Endometrial microvascular endothelial cells (primary cell): ENCODE measurements around the gene SPOCK1. TPM values are rescaled to one million over a fixed set of nuclear protein-coding genes. Genes with fewer than 3 reads are reported as not detected.

Experiments
- in situ Hi-C: cut with HindIII; loops from 2 replicates; pipeline ENCODE4 v1.10.0; 2017; ENCODE audit warnings: low sequenced_read_pairs, low pct_unique_long_range_greater_than_20kb; ENCODE audit errors: inconsistent ontology term
- total RNA-seq: library from RNA; depleted of rRNA; stranded (reverse); fragments of >200 nt; gene quantifications from one replicate; pipeline ENCODE4 v1.2.3, GENCODE V29; 2015; ENCODE audit errors: inconsistent ontology term

Gene SPOCK1
- total RNA-seq, 1 donor from 2014 or later: 8.7 TPM

DNA sequence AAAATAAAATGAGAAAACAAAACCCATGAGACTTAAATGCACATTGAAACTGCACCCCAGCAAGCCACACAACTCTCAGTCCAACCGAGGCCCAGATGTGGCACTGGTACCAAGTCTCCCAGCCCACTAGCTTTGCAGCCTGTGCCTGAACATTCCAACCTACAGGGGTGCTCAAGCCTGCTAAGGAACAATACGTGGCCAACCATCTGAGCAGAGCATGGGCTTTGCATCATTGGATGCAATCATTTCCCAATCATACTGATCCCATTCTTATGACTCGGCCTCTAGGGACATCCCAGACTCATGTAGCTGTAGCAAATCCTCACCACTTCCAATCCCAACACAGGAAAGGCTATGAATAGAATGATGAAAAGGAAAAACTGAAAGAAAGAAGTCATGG lies 297.2 kb downstream of the SPOCK1 start:
- in situ Hi-C loops: no loop called here

DNA sequence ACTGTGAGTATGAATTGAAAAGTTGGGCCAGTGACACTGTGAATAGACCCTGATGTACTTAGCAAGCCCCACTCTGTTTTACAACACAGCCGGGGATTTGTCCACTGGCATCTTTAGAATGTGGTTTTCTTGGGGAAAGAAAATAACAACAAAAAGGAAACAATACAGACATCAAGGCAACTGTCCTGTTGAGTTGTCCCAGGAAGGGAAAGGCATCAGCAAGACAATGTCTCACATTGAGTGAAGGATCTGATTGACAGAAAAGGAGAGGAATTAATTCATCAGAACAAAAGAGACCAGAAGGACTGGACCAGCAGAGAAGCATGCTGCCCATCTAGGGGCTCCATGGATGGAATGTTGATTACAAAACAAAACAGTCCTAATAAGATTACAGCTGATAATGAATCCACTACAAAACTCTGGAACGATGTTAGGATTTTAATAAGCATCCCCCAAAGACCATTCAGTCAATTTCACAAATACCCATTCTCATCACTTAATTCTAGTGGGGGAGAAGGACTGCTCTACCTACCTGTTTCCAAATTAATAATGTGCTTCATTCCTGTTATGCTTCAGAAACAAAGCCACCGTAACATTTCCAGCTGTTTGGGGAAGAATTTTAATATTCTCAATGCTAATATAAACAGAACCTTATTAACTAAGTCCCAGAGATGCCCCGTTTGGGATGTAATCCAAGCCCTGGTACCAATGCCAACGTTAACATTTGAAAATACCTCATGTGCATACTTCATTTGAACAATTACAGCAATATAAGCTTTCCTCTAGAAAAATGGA lies 298.0 kb downstream of the SPOCK1 start:
- in situ Hi-C loops: no loop called here

DNA sequence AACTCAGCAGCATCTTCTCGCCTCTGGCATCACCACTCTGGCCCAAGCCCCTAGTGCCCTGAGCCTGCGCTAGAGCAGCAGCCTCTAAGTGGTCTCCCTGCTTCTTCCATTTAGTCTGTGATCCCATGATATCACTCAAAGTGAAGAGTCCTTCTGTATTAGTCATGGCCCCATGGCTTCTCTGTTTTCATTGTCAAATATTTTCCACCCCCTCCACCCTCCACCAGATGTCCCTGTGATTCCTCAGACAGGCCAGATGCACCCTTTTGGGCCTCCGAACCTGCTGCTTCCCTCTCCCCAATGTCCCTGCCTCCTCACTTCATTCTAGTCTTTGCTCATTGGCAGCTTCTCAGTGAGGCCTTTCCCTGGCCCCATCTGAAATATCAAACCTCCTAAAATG lies 299.2 kb downstream of the SPOCK1 start:
- in situ Hi-C loops: no loop called here

DNA sequence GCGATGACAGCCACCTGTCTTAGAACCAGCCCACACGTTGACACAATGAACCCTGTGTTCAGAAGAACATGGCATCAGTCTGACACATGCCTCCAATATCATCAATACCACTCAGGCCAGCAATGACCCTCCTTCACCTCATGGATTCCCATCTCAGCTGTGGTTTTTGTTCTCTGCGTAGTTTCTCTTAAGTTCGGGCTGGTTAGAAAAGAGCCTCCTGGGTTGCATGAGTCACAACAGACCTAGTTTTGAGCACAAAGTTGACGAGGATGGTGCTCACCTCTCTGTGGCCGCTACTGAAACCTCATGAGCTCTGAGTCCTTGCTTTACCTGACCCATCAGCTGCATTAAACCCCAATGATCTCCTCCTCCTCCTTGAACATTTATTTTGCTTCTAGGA lies 299.9 kb downstream of the SPOCK1 start:
- in situ Hi-C loops: no loop called here

DNA sequence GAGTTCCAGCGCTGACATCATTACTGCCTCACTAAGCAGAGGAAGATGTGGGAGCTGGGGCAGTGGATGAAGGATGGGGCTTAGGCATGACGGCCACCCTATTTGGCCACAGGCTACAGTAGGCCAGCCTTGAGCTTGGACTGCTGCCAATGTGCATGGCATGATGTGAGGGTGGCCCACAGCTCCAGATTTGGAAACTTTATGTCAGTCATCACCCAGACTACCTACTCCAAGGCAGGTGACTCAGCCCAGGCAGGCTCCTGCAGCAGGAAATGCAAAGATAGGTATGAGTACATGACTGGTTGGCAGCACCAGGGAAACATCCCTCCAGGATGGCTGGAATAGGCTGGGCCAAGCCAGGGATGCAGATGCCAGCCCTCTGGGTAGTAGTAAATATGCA lies 303.6 kb downstream of the SPOCK1 start:
- in situ Hi-C loops: no loop called here

DNA sequence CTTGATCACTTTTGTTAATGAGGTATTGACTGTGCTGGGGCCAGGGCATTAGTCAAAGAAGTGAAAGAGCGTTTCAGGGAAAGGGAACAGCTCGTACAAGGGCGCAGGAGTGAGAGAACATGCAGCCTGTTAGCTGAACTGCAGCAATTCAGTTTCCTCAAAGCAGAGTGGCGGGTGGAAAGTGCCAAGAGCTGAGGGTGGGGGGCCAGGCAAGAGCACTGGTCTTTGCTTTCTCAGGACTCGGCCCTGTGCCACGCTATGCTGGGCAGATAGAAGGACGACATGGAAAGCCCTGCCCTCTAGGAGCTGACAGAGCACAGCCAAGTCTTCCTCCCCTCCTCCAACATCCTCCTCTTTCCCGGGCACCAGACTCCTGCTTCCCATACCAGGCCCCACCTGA lies 304.8 kb downstream of the SPOCK1 start:
- in situ Hi-C loops: no loop called here

DNA sequence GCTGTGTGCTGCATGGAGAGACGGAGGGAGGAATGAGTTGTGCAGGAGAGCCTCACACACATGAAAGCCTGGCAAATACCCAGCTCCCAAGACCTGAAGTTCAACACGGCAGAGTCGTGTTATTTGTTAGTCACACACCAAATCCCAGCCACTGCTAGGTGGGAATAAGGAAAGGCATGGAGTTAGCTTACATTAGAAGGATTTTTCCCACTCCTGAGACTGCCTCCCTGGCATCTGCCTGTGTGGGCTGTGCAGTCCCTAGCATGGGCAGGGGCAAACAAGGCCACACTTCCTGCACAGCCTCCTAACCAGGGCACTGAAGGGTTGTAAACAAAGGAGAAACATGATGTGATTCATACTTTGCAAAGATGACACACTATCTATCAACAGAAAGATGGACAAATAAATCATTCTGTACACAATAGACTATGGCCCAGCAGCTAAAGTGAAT lies 306.8 kb downstream of the SPOCK1 start:
- in situ Hi-C loops: no loop called here

DNA sequence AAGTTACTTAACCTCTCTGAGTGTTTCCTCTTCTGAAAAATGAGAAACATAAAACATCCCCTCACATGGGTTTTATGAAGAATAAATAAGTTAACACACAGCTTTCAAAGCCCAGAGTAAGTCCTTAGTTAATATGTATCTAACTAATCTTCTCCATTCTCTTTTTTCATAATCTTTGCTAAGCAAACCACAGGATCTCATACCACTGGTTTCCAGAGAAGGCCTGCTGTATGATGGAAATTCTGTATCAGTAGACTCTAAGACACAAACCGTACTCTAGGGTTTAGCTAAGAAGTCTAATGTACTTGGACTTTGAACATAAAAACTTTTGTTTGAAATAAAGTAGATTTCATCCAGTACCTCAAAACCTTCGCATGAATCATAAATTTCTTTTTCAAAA lies 307.9 kb downstream of the SPOCK1 start:
- in situ Hi-C loops: no loop called here

DNA sequence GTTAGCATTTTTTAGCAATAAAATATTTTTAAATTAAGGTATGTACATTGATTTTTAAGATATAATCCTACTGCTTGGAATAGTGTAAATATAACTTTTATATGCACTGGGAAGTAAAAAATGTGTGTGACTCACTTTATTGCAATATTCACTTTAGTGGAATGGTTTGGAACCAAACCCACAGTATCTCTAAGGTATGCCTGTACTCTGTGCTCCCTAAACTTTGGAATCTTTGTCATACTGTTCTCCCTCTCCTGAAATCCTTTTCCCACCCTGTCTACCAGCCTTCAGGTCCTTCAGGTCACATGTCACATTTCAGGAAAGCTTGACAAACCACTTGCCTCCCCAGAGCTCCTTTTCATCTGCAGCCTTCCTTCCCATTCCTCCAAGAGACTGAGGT lies 308.7 kb downstream of the SPOCK1 start:
- in situ Hi-C loops: no loop called here

DNA sequence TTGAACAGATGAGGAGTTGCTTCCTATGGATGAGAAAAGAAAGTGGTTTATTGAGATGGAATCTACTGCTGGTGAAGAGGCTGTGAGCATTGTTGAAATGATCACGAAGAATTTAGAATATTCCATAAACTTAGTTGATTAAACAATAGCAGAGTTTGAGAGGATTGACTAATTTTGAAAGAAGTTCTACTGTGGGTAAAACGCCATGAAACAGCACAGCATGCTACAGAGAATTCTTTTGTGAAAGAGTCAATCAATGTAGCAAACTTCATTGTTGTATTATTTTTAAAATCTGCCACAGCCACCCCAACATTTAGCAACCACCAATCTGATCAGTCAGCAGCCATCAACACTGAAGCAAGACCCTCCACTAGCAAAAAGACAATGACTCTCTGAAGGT lies 309.1 kb downstream of the SPOCK1 start:
- in situ Hi-C loops: no loop called here

DNA sequence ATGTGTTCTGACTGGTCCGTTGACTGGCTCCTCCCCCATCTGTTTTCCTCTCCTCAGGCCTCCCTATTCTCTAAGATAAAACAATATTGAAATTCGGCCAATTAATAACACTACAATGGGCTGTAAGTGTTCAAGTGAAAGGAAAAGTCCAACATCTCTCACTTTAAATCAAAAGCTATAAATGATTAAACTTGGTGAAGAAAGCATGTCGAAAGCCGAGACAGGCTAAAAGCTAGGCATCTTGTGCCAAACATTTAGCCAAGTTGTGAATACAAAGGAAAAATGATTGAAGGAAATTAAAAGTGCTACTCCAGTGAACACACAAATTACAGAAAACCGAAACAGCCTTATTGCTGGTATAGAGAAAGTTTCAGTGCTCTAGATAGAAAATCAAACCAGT lies 310.6 kb downstream of the SPOCK1 start:
- in situ Hi-C loops: no loop called here

DNA sequence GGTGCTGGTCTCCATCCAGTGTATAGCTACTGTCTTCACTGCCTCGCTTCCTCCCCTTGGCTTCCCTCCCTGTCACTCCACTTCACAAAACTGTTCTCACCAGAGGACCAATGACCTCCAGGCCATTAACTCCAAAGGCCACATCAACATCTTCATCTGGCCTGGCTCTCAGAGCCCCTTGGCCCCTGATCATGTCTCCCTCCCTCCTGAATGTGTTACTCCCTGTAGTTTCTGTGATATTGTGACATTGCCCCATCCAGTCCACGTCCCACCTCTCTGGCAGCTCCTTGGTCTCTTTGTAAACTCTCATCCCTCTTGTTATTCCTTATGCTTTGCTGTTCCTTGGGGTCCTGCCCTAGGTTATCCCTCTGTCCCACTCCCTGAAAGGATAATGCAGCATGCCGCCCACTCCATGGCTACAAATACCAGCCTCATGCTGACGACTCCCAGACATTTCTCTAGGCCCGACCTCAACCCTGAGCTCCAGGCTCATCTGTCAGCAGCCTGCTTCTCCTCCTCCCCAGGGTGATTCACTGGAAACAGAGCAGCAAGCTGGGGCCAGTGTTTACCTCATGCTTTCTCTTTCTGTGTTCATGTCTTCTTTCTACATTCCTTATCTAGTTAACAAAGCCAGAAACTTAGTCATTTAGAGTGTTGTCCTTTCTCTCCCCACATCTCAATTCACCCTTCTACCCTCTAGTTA lies 312.2 kb downstream of the SPOCK1 start:
- in situ Hi-C loops: no loop called here

DNA sequence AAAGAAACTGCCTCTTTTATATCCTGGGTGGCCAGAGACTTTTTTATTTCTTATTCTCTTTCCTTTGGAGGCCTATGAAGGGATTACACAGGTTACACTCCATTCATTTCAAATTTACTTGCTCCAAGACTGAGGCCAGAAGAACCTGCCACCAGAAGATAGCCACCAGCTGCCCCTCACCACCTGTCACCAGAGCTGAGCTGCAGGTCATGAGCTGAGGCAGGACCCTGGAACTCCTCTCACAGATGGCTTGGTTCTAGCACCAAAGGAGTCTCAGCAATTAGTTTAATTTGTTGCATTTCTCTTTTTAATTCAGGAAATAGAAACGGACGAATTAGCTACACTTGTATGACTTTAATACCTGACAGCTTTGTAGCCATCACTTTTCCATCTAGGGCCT lies 313.9 kb downstream of the SPOCK1 start:
- in situ Hi-C loops: no loop called here

DNA sequence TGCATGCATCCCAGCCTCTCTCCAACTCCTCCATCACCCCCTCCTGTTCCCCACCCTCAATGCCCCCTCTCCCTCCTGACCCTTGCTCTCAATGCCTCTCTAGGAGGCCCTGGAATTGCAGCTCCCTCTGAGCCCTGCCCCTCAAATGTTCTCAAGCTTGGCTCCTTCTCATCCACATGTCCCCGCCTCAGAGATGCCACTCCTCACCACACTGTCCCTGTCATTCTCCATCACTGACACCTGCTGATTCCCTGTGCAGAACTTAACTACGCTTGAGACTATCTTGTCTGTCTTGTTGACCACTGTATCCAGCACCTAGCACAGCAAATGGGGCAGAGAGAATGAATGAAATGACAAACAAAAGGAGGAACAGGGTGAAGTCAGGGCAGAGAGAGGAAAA lies 314.4 kb downstream of the SPOCK1 start:
- in situ Hi-C loops: no loop called here

DNA sequence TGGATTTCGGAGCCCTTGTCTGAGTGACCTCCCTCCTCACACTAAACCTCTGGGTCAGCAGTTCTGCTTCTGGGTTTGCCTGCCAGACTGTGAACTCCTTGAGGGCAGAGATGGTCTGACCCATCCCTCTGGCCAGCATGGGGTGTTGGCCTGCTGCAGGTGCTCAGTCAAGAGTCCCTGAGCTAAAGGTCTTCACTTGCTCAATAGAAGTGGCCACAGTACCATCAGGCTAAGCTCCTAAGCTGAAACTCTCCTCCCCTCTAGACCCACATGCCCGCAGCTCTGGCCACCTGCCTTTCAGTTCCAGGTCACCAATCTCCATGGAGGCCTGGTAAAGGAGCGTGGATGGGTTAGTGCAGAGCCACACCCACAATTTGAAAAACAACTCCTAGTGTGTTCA lies 316.6 kb downstream of the SPOCK1 start:
- in situ Hi-C loops: no loop called here

DNA sequence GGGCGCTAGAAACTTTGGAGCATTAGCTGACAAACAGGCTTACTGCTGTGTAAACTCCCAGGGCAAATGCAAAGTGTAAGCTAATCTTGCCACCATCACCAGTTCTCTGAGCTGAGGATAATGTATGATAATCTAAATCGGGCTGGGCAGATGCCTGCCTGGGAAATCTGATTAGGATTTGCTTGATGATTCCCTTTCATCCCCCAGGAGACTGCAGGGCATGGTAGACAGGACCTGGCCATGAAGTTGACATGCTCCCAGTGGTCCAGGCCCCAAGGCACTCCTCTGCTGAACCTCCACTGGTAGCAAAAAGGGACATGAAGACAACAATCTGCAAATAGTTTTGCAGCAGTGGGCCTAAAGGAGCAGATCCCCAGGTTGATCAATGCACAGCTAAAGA lies 317.5 kb downstream of the SPOCK1 start:
- in situ Hi-C loops: no loop called here

DNA sequence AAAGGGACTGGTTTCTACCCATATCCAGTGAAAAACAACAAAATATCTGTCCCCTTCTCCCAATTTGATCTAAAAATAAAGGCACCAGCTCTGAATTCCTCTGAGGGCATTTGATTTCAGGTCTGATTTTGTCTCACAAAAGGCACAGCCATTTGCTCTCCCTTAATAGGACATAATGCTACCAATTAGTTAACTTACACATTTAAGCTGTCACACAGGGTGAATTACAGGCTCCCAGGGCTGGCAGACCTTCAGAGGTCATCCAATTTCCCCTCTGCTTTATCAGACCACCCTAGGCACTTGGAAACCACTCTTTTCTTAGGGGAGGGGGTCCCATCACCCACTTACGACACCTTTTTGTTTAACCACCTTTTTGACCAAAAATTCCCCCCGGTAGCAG lies 319.9 kb downstream of the SPOCK1 start:
- in situ Hi-C loops: no loop called here

DNA sequence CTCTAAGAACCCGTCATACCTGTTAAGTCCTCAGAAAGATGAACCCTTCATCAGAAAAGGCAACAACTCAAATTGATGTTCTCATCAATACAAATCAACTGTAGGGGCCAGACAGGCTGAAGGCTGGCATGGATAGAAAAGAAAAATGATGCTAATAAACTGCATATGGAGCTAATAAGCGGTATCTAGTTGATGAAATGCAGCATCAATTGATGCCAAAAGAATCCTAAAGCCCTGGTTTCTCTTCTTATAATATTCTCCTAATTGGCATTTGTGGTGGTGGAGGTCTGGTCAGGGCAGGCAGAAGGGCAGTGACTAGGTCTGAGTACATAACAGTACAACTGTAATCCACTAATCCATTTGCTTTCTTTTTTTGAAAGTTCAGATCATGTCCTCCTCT lies 322.5 kb downstream of the SPOCK1 start:
- in situ Hi-C loops: no loop called here

DNA sequence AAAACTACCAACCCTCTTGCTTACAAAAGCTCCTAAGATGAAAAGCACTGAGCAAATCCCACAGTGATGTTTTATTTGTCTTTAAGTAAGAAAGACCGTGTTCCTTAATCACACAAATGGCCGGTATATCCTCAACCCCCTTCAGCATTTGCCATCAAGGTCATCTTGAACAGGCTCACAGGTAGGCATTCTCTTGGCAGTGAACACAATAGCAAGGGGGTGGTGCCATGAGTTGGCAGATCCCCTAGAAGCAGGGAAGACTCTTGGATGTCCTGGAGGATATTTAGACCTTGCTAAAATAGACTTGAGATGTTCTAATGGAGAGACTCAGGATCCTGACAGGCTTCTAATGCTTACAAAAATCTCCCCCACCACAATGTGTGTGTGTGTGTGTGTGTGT lies 323.0 kb downstream of the SPOCK1 start:
- in situ Hi-C loops: no loop called here

DNA sequence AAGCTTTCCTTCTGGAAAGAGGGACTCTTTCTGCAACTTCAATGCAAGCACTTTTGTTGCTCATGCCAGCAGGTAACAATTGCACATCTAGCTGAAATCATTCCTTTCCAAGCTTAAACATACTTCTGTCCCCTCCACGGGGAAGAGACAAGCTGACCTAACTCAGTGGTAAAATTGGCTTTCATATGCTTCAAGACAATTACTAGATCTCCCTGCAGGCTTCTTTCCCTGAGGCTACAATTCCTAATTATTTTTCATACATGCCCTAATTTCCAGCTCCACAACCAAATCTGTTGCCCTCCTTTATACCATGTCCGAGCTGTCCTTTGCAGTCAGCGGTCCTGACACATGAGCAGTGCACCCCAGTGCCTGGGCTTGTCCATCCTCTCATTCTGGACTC lies 324.9 kb downstream of the SPOCK1 start:
- in situ Hi-C loops: no loop called here

DNA sequence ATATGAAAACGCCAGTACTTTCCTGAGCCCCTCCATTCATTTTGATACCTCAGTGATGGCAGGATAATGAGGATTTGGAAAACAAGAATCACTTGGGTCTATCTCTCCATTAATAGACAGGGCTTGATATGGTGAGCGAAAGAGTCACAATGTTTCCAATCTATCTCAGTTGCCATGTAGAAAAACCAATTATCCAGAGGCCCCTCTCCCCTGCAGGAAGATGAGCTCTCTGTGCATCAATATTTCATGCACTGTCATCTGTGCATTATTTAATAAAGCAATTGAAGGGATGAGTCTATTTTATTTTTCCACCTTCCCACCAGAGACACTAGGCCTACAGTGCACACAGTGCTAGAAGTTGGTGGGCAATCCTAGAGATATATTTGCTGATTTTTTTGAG lies 326.9 kb downstream of the SPOCK1 start:
- in situ Hi-C loops: no loop called here
